Psoas muscle (tissue), 8 donors: Measurements from ENCODE around the gene DNAH10. TPM values are rescaled to one million over a fixed set of nuclear protein-coding genes. Genes with fewer than 3 reads are reported as not detected.

Source experiments
- ATAC-seq, 4 donors: fragments of 200-7000 bp; cut with Tn5 transposase; one replicate each; pipeline ENCODE4 v1.9.1; 2020; ENCODE audit warnings: moderate library complexity in 3 of 4, mild to moderate bottlenecking in 2 of 4
- DNase-seq, 2 donors: peaks; one replicate each; pipeline ENCODE4 v3.0.0-alpha.2; 2020
- H3K27ac ChIP-seq: fragments of 200-600 bp; one replicate; pipeline ENCODE4 v1.8.0; 2022
- H3K27me3 ChIP-seq, 3 donors: fragments of 200-600 bp in 1 of 3; one replicate each; pipeline versions ENCODE4 v1.6.1 to v1.8.0; 2013 to 2022; ENCODE audit warnings: low read length in 2 of 3, mild to moderate bottlenecking in 2 of 3, moderate library complexity in 1 of 3; ENCODE audit not compliant: insufficient read depth in 3 of 3
- H3K36me3 ChIP-seq, 2 donors: fragments of 200-600 bp in 1 of 2; one replicate each; pipeline versions ENCODE4 v1.6.1 to v1.8.0; 2013 to 2022; ENCODE audit warnings: low read depth in 1 of 2, mild to moderate bottlenecking in 1 of 2, moderate library complexity in 1 of 2; ENCODE audit not compliant: insufficient read depth in 1 of 2
- H3K4me1 ChIP-seq: fragments of 200-600 bp; one replicate; pipeline ENCODE4 v1.8.0; 2022
- H3K4me3 ChIP-seq: fragments of 200-600 bp; one replicate; pipeline ENCODE4 v1.8.0; 2022; ENCODE audit warnings: mild to moderate bottlenecking
- H3K9me3 ChIP-seq: fragments of 200-600 bp; one replicate; pipeline ENCODE4 v1.8.0; 2022
- WGBS, 3 donors: extraction: QIAGEN DNeasy Blood & Tissue Kit; methylation state at CpG; one replicate each; pipeline versions ENCODE4 v1.1.6 to v1.1.7; 2013; 5-methylcytosine and 5-hydroxymethylcytosine counted together
- intact Hi-C, 2 donors: fragments of 100-400 bp; cut with DNase I; formaldehyde crosslinking; loops; one replicate each; pipeline versions ENCODE4 v1.11.0 to v1.14.2; 2022
- polyA plus RNA-seq, 3 donors: library from polyadenylated mRNA; stranded (reverse); fragments of 200-250 nt; gene quantifications; one replicate each; pipeline ENCODE4 v1.2.3, GENCODE V29; 2013
- total RNA-seq, 4 donors: library from RNA; stranded (reverse); fragmentation: NEBNext Ultra II Directional in 2 of 4; extraction: Animal tissue kit (Norgen Biotek cat#: 25700) in 2 of 4; gene quantifications; one replicate each; pipeline versions ENCODE4 v1.2.1 to v1.2.4, GENCODE V29; 2021 to 2023
- TF ChIP-seq, protein P1 (sequence below): fragments of 200-600 bp; IDR thresholded peaks from one replicate; pipeline ENCODE4 v1.8.0; 2022; ENCODE audit warnings: antibody characterized with exemption
- donor health status: healthy with polysubstance abuse.
- donor health status: DM: no; HTN: no; CAD: no; lungs with moderate emphysema.
- donor health status: Bipolar disorder and iron deficiency.
- donor health status: healthy.
- donor health status: DM: yes; HTN: yes; CAD: no.
- donor health status: DM: no; HTN: no; CAD: no.
- donor health status: DM: no; HTN: no; CAD: no.
- donor health status: DM: yes; HTN: yes; CAD: no.

DNAH10 gene
- total and polyA plus RNA-seq, 7 donors: 0.01 to 0.84 (median 0.24) TPM; not detected in 1

DNA sequence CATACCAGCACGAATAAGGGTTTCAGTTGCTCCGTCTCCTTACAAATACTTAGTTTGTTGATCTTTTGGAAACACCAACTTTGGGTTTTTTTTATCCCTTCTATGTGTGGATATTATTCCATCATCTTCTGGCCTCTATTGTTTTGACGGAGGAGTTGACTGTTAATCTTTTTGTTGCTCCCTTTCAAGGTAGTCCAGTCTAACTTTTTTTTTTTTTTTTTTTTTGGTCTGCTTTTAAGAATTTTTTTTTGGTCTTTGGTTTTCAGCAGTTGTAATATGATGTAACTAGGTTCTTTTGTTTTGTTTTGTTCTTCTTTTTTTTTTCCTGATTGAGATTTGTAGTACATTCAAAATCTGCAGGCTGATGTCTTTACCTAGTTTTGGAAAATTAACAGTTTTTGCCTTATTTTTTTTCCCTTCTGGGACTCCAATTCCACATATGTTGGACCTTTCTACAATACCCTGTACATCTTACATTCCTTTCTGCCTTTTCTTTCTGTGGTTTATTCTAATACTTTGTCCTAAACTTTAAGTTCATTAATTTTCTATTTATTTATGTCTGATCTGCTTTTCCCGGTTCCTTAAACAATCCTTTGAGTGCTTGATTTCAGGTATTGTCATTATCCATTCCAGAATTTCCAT, 54.9 kb downstream of the DNAH10 start:
- 91 to 93% (median 92%) methylated on average over 4 of the region's 4 CpGs for WGBS, 3 donors
- H3K9me3 ChIP-seq: peaks cover 21% of the 10 kb centered on the region
- no peak for DNase-seq
- intact Hi-C loops: no loop called here
- no peak overlapping the region for H3K27ac ChIP-seq
- TF ChIP-seq, protein P1, sequence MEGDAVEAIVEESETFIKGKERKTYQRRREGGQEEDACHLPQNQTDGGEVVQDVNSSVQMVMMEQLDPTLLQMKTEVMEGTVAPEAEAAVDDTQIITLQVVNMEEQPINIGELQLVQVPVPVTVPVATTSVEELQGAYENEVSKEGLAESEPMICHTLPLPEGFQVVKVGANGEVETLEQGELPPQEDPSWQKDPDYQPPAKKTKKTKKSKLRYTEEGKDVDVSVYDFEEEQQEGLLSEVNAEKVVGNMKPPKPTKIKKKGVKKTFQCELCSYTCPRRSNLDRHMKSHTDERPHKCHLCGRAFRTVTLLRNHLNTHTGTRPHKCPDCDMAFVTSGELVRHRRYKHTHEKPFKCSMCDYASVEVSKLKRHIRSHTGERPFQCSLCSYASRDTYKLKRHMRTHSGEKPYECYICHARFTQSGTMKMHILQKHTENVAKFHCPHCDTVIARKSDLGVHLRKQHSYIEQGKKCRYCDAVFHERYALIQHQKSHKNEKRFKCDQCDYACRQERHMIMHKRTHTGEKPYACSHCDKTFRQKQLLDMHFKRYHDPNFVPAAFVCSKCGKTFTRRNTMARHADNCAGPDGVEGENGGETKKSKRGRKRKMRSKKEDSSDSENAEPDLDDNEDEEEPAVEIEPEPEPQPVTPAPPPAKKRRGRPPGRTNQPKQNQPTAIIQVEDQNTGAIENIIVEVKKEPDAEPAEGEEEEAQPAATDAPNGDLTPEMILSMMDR: no peak
- peaks cover 0 to 2% (median 0%) of the 10 kb centered on the region in 3 donors for H3K27me3 ChIP-seq
- no peak overlapping the region for H3K4me3 ChIP-seq
- no peaks in the 10 kb centered on the region for H3K36me3 ChIP-seq
- ATAC-seq: no peak
- no peaks in the 10 kb centered on the region for H3K4me1 ChIP-seq

DNA sequence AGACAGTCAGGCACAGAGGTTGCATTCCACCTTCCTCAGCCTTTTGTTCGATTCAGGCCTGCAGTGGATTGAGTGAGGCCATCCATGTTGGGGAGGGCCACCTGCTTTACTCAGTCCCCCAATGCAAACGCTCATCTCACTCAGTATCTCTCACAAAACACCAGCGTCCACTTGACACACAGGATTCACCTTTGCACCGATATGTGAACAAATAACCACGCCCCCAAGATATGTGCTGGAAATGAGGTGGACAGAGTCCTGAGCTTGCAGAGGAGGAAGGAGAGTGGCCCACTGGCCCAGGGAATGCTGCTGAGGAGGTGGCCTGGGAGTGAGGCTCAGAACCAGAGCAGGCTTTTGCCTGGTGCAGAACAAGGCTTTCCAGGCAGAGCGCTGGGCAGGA, 60.7 kb downstream of the DNAH10 start:
- no peaks in the 10 kb centered on the region for H3K36me3 ChIP-seq
- 82 to 86% (median 82%) methylated on average over 6 of the region's 6 CpGs for WGBS, 3 donors
- H3K4me3 ChIP-seq: no peak overlapping the region
- no peaks in the 10 kb centered on the region for H3K4me1 ChIP-seq
- peaks cover under 1% of the 10 kb centered on the region for H3K9me3 ChIP-seq
- DNase-seq (no peak), ATAC-seq (no peak)
- H3K27ac ChIP-seq: no peak overlapping the region
- TF ChIP-seq, protein P1: no peak
- intact Hi-C loops: no loop called here
- H3K27me3 ChIP-seq: no peaks in the 10 kb centered on the region

DNA sequence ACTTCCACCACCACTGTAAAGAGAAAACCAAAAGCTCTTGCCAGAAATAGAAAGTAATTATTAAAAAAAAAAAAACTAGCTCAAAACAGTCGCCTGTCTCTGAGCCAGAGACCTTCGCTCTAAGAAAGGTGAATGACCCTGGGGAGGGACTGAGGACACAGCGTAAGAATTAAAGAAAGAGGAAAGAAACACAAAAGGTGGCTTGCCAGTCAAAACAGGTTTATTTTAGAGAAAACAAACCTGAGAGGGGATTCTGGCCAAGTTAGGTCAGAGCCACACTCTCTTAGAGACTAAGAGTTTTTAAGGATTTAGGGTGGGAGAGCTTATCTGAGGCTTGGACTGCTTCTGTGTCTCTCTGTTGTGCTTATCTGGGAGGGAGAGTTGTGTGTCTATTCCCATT, 66.0 kb downstream of the DNAH10 start:
- no peak for ATAC-seq
- H3K4me3 ChIP-seq: no peak overlapping the region
- TF ChIP-seq, protein P1: no peak

DNA sequence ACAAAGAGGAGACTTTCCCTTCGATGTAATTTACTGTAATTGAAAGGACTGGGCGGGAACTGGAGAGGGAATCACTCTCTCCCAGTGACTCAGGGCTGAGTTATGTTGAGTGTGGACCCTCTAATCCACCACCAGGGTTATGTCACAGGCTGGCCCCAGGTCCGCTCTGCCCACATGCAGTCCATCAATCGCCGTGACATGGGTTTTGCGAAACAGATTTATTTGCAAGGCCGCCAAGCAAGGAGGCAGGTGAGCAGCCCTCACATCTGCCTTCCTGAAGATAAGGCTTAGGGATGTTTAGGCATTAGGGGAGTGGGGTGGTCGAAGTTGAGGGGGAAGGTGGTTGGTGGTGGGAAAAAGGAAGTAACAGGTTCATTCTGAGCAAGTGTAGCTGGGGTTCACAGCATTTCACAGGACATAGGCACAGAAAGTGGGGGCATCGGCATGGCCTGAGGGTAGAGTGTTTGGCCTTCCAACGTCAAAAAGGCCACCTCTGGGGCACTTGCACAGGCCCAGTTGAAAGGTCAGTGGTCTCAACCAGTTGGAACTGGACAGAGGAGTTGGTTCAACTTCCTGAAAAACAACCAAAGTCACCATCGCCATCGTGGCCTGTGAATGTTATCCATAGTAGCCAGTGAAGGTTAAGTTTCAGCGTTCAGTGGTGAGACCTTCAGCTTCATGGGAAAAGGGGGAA, 66.9 kb downstream of the DNAH10 start:
- DNase-seq (no peak), ATAC-seq (no peak)
- 82 to 88% (median 87%) methylated on average over 13 of the region's 13 CpGs for WGBS, 3 donors
- Histone ChIP-seq H3K4me1 (no peaks in the 10 kb centered on the region), H3K36me3 (no peaks in the 10 kb centered on the region), H3K27ac (no peak overlapping the region), H3K9me3 (no peaks in the 10 kb centered on the region), H3K27me3 (no peaks in the 10 kb centered on the region), H3K4me3 (no peak overlapping the region)
- intact Hi-C loops: no loop called here
- TF ChIP-seq, protein P1: no peak

More for the DNA sequence above, 66.0 kb downstream of the DNAH10 start:
- no peaks in the 10 kb centered on the region for H3K36me3 ChIP-seq
- intact Hi-C loops: no loop called here
- DNase-seq: no peak
- no peak overlapping the region for H3K27ac ChIP-seq
- no peaks in the 10 kb centered on the region for H3K9me3 ChIP-seq
- WGBS, 3 donors: 57 to 87% (median 76%) methylated on average over 3 of the region's 3 CpGs
- H3K4me1 ChIP-seq: no peaks in the 10 kb centered on the region
- H3K27me3 ChIP-seq: no peaks in the 10 kb centered on the region
